ENCODE results near the gene SSC4D.
"Not testable (repeated sequence)": the region's sequence is repeated elsewhere in the genome, so short reads cannot be mapped to it uniquely, and the experiment has no call there.

Gene SSC4D

GRCh38 chr7:76409537-76409936, at the start of gene SSC4D:
TSS of gene SSC4D (minus strand) at chr7:76409697. CDS start at chr7:76404439, 5,258 bp downstream.
- no peak for DNase-seq

- not testable (repeated sequence) for DNase-seq
Observed at GRCh38 chr7:76458504-76458903, 49.0 kb upstream of the SSC4D start.

GRCh38 chr7:76457017-76457416, 47.5 kb upstream of the SSC4D start:
- not testable (repeated sequence) for DNase-seq

- peak; percentile 25 for DNase-seq
Observed at GRCh38 chr7:76445577-76446008, 36.1 kb upstream of the SSC4D start.

- peak; percentile 16 for DNase-seq
Observed at GRCh38 chr7:76443846-76444245, 34.3 kb upstream of the SSC4D start.

- not testable (repeated sequence) for DNase-seq
Observed at GRCh38 chr7:76442664-76443446, 33.4 kb upstream of the SSC4D start.

- DNase-seq: not testable (repeated sequence)
Observed at GRCh38 chr7:76441792-76442191, 32.3 kb upstream of the SSC4D start.

- not testable (repeated sequence) for DNase-seq
Observed at GRCh38 chr7:76440404-76440803, 30.9 kb upstream of the SSC4D start.

GRCh38 chr7:76439120-76439888, 29.8 kb upstream of the SSC4D start:
- DNase-seq: not testable (repeated sequence)

GRCh38 chr7:76437873-76438272, 28.4 kb upstream of the SSC4D start:
- DNase-seq: peak; percentile 66

GRCh38 chr7:76430836-76431235, 21.3 kb upstream of the SSC4D start:
- DNase-seq: no peak

- DNase-seq: no peak
Observed at GRCh38 chr7:76430211-76430610, 20.7 kb upstream of the SSC4D start.

- no peak for DNase-seq
Observed at GRCh38 chr7:76428868-76429805, 19.6 kb upstream of the SSC4D start.

- DNase-seq: no peak
Observed at GRCh38 chr7:76428149-76428823, 18.8 kb upstream of the SSC4D start.

GRCh38 chr7:76427635-76428034, 18.1 kb upstream of the SSC4D start:
- no peak for DNase-seq

GRCh38 chr7:76426246-76426645, 16.7 kb upstream of the SSC4D start:
- DNase-seq: no peak

- not testable (repeated sequence) for DNase-seq
Observed at GRCh38 chr7:76425558-76425957, 16.1 kb upstream of the SSC4D start.

GRCh38 chr7:76425156-76425555, 15.7 kb upstream of the SSC4D start:
- no peak for DNase-seq

- DNase-seq: no peak
Observed at GRCh38 chr7:76424413-76425111, 15.1 kb upstream of the SSC4D start, which contains the start of gene ZP3. TSS of gene ZP3 (plus strand) at chr7:76424950. CDS start at chr7:76424965, 15 bp downstream.

GRCh38 chr7:76423666-76424412, 14.3 kb upstream of the SSC4D start:
- DNase-seq: no peak

GRCh38 chr7:76421097-76421496, 11.6 kb upstream of the SSC4D start:
- not testable (repeated sequence) for DNase-seq
